K562 (cell line): Measurements from ENCODE around the gene C1QTNF7. TPM values are rescaled to one million over a fixed set of nuclear protein-coding genes. Genes with fewer than 3 reads are reported as not detected.

ENCODE experiments used
- ARID1B ChIP-seq: fragments of 450-650 bp; IDR thresholded peaks from 2 replicates; pipeline ENCODE4 v1.6.1; 2016; ENCODE audit warnings: antibody characterized with exemption, mild to moderate bottlenecking, inconsistent platforms
- BCLAF1 ChIP-seq, 2 experiments: fragments of 450-650 bp in 1 of 2; IDR thresholded peaks; 2 replicates each; pipeline ENCODE4 v1.6.1; 2011 to 2017; ENCODE audit warnings: low read depth in 2 of 2, antibody characterized with exemption in 1 of 2, borderline replicate concordance in 1 of 2, low read length in 1 of 2, mild to moderate bottlenecking in 1 of 2, mixed read lengths in 1 of 2; ENCODE audit not compliant: control insufficient read depth in 1 of 2
- CHD1 ChIP-seq: fragments of 200-600 bp; sonication (generic); IDR thresholded peaks from one replicate; pipeline ENCODE4 v1.6.1; 2012; ENCODE audit warnings: mild to moderate bottlenecking, moderate library complexity, low read length, inconsistent platforms
- HDAC6 ChIP-seq: IDR thresholded peaks from 2 replicates; pipeline ENCODE4 v1.6.1; 2012; ENCODE audit warnings: low read depth, mild to moderate bottlenecking, control low read depth, inconsistent platforms, low read length, moderate library complexity
- NELFE ChIP-seq: IDR thresholded peaks from 2 replicates; pipeline ENCODE4 v1.6.1; 2011; ENCODE audit warnings: mild to moderate bottlenecking; ENCODE audit not compliant: insufficient read depth, insufficient read length
- ZBTB7A ChIP-seq: IDR thresholded peaks from 2 replicates; pipeline ENCODE4 v1.6.1; 2011; ENCODE audit warnings: low read depth, mild to moderate bottlenecking, low read length, moderate library complexity, borderline replicate concordance; ENCODE audit not compliant: control insufficient read depth
- ZNF23 ChIP-seq: fragments of 250-450 bp; sonication (Bioruptor Pico); IDR thresholded peaks from 2 replicates; pipeline ENCODE4 v1.4.0; 2020; ENCODE audit warnings: mild to moderate bottlenecking
- ZNF253 ChIP-seq: fragments of 250-450 bp; sonication (Bioruptor Pico); conservative IDR thresholded peaks from 2 replicates; pipeline ENCODE4 v1.6.1; 2021; ENCODE audit warnings: mild to moderate bottlenecking
- polyA plus RNA-seq, 8 experiments: library from polyadenylated mRNA; depleted of rRNA in 4 of 8; stranded (reverse) in 5 of 8; unstranded in 3 of 8; fragments of >200 nt; fragmentation: Nextera tagmentation in 2 of 8; fragmentation: Illumina TruSeq in 1 of 8; extraction: Ambion mirVana in 2 of 8; extraction: Trizol in 1 of 8; gene quantifications; 2 replicates each; pipeline versions ENCODE4 v1.2.1 to v1.2.3, GENCODE V29; 2011 to 2014; ENCODE audit warnings: inconsistent platforms in 1 of 8, missing spikeins in 1 of 8
- total RNA-seq, 7 experiments: library from RNA; depleted of rRNA in 6 of 7; stranded (reverse); fragments of >200 nt in 6 of 7; fragmentation: Illumina TruSeq in 2 of 7; extraction: Trizol in 2 of 7; gene quantifications; 2 replicates each; pipeline versions ENCODE4 v1.2.1 to v1.2.3, GENCODE V29; 2011 to 2021; ENCODE audit warnings: low replicate concordance in 1 of 7
- TF ChIP-seq, protein P1 (sequence below): fragments of 200-400 bp; formaldehyde crosslinking; IDR thresholded peaks from 2 replicates; pipeline ENCODE4 v1.6.1; 2017; ENCODE audit warnings: mild to moderate bottlenecking, low read depth, low read length, moderate library complexity

C1QTNF7 gene
- total and polyA plus RNA-seq, 9 of the 15 experiments (the other 6 are each of a cell fraction or from before 2014, with no cell fraction given), result not detected

GRCh38 chr4:15420642-15421041 lies 7.2 kb upstream of the C1QTNF7 start (continued):
- TF ChIP-seq ZNF253 (CRISPR knock-in tag), result no peak
- TF ChIP-seq CHD1, result no peak
- no peak for TF ChIP-seq BCLAF1 (IDR thresholded peaks at IDR 0.05; ENCODE audit: borderline replicate concordance in 1 of 2, control insufficient read depth in 1 of 2, low read depth in 2 of 2, low read length in 1 of 2)
- TF ChIP-seq, protein P1, sequence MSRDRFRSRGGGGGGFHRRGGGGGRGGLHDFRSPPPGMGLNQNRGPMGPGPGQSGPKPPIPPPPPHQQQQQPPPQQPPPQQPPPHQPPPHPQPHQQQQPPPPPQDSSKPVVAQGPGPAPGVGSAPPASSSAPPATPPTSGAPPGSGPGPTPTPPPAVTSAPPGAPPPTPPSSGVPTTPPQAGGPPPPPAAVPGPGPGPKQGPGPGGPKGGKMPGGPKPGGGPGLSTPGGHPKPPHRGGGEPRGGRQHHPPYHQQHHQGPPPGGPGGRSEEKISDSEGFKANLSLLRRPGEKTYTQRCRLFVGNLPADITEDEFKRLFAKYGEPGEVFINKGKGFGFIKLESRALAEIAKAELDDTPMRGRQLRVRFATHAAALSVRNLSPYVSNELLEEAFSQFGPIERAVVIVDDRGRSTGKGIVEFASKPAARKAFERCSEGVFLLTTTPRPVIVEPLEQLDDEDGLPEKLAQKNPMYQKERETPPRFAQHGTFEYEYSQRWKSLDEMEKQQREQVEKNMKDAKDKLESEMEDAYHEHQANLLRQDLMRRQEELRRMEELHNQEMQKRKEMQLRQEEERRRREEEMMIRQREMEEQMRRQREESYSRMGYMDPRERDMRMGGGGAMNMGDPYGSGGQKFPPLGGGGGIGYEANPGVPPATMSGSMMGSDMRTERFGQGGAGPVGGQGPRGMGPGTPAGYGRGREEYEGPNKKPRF, result no peak
- TF ChIP-seq ZNF23 (CRISPR knock-in tag), result no peak
- no peak for TF ChIP-seq NELFE
- TF ChIP-seq ARID1B, result no peak
- TF ChIP-seq HDAC6, result no peak
- no peak for TF ChIP-seq ZBTB7A
